Hepatic stellate cell (primary cell): Measurements from ENCODE around the gene UBLCP1.
"Not testable (repeated sequence)": the region's sequence is repeated elsewhere in the genome, so short reads cannot be mapped to it uniquely, and the experiment has no call there.

Experiments used
- DNase-seq: peaks from one replicate; pipeline ENCODE4 v3.0.0; 2011; ENCODE audit warnings: low spot score

The UBLCP1 gene

GRCh38 chr5:159252195-159252594 lies 10.9 kb upstream of the UBLCP1 start:
- no peak for DNase-seq

- no peak for DNase-seq
These were observed 6.1 kb upstream of the UBLCP1 start for GRCh38 chr5:159257007-159257406.

DNA sequence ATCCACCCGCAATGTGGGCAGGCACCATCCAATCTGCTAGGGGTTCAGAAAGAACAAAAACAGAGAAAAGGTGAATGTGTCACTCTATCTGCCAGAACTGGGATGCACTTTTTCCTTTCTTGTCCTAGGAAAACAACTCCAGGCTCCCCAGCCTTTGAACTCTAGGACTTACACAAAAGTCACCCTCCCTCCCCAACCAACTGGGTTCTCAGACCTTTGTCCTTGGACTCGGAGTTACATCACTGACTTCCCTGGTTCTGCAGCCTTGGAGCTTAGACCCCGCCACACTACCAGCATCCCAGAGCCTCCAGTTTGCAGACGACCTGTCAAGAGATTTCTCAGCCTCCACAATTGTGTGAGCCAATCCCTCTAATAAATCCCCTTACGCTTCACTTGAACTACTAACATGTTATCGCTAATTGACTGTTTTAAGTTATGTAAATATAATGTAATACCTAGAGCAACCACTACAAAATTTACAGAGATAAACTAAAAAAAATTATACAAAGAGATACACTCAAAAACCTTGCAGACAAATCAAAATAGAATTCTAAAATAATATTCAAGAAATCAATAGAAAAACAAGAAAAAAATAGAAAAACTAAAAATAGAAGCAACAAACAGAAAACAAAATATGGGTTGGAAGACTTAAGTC lies 5.3 kb upstream of the UBLCP1 start:
- DNase-seq = no peak

DNA sequence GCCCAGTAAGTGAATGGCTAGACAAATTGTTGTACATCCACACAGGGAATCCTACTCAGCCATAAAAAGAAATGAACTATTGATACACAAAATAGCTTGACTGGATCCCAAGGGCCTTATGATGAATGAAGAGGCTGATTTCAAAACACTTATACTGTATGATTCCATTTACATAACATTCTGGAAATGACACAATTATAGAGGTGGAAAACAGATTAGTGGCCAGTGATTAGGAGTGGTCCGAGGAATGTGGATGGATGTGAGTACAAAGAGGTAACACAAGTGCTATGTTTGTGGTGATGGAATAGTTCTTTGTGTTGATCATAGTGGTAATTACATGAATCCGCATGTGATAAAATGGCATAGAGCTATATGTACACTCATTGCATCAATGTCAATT lies 4.7 kb upstream of the UBLCP1 start:
- no peak for DNase-seq

- not testable (repeated sequence) for DNase-seq
These were observed 2.9 kb upstream of the UBLCP1 start for GRCh38 chr5:159260212-159260611.

DNA sequence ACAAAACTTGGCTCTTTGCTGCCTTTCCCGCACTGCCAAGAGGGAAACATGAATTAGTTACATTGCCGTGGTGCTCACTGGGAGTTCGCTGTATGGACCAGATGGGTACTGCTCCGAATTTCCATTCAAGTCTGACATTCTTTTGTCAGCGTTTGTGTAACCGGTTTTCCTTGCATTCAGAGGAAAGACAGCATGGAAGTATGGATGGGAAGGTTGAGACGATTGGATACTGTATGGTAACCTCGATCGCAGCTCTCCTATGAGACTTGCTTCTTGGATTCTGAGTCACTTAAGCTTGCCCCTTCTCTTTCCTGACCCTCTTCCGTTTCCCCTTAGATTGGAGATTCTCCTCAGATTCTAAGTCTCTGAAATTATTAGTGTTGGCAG lies 625 bp upstream of the UBLCP1 start:
- no peak for DNase-seq

GRCh38 chr5:159263569-159263905 lies 447 bp downstream of the UBLCP1 start:
- no peak for DNase-seq

- DNase-seq = not testable (repeated sequence)
These were observed 3.7 kb downstream of the UBLCP1 start for GRCh38 chr5:159266764-159267163.

DNA sequence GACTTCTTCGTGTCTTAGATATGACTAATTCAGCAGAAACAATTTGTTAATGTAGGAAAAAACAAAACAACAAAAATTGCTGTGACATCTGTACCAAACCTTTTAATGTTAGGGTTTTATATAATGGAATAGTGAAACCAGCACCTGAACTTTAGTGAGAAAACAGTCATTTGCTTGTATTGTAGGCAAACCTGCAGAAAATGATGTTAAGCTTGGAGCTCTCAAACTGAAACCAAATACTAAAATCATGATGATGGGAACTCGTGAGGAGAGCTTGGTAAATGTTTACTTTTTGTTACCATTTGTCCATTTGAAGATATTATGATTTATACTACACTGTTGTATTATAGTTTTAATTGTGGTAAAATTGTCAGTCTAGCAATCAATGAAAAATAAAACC lies 6.6 kb downstream of the UBLCP1 start:
- no peak for DNase-seq

- no peak for DNase-seq
These were observed 10.8 kb downstream of the UBLCP1 start for GRCh38 chr5:159273923-159274322.

GRCh38 chr5:159274676-159275075 lies 11.6 kb downstream of the UBLCP1 start:
- no peak for DNase-seq

- DNase-seq = no peak
These were observed 23.4 kb downstream of the UBLCP1 start for GRCh38 chr5:159286420-159287035.

DNA sequence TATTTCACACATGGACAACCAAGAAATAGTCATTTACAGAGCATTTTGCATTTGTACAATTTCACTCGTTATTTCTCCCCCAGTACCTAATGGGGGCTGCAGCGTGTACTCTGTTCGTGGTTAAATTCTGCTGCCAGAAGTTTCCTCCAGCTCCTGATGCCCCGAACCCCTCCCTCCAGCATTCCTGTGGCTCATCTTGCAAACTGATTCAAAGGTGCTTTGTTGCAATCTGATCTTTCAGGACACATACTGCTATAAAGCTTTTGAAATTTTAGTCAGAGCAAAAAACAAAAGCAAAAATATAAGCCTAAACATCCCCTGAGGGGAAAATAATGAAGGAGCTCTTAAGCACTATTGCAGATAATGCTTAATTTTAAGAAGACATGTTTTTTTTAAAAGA lies 27.7 kb downstream of the UBLCP1 start:
- DNase-seq = no peak

GRCh38 chr5:159294921-159295320 lies 31.8 kb downstream of the UBLCP1 start:
- no peak for DNase-seq

DNA sequence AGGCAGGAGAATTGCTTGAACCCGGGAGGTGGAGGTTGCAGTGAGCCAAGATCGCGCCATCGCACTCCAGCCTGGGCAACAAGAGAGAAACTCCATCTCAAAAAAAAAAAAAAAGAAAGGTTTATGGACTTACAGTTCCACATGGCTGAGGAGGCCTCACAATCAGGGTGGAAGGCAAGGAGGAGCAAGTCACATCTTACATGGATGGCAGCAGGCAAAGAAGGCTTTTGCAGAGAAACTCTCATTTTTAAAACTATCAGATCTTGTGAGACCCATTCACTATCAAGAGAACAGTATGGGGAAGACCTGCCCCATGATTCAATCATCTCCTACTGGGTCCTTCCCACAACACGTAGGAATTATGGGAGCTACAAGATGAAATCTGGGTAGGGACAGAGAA lies 34.2 kb downstream of the UBLCP1 start:
- DNase-seq = not testable (repeated sequence)

DNA sequence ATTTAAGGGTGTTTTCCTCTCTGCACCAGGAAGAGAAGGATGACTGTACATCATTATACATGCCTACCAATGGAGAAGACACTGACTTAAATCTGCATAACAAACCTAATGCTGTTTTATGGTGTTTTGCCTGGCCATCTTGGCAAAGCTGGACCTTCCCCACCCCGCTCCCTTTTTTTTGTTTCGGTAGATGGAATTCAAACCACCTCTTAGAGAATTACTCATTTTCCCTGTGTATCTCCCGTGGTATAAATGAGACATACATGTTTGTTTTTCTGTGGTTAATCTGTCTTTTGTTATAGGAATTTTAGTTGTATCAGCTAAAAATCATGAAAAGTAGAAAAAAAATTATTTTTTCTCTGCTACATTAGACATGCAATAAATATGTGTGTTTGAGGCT lies 38.4 kb downstream of the UBLCP1 start:
- DNase-seq = no peak

DNA sequence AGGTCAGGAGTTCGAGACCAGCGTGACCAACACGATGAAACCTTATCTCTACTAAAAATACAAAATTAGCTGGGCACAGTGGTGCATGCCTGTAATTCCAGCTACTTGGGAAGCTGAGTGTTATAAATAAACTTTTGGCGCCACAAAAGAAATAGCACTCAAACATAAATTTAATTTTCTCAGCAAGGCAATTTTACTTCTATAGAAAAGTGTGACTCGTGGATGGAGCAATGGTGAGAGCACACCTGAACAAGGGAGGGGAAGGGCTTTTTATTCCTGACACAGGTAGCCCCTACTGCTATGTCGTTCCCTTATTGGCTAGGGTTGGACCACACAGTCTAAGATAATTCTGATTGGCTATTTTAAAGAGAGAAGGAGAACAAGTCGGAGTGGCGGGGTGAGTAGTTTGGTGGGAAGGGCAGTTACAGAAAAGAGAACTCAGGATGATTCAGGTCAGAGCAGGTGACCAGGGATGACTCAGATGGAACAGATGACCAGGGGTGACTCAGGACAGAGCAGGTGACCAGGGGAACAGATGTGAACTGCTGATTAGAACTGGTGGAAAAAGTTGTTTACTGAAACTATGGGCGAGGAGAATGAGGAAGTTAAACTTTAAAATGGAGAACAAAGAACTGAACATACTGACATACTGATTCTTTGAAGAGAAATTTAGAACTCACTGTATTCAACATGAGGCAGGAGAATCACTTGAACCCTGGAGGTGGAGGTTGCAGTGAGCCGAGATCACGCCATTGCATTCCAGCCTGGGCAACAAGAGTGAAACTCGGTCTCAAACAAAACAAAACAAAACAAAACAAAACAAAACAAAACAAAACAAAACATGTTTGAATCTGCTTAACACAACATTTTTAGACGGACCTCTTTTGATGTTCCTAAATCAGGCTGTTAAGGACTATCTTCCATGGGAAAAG lies 39.1 kb downstream of the UBLCP1 start:
- not testable (repeated sequence) for DNase-seq

DNA sequence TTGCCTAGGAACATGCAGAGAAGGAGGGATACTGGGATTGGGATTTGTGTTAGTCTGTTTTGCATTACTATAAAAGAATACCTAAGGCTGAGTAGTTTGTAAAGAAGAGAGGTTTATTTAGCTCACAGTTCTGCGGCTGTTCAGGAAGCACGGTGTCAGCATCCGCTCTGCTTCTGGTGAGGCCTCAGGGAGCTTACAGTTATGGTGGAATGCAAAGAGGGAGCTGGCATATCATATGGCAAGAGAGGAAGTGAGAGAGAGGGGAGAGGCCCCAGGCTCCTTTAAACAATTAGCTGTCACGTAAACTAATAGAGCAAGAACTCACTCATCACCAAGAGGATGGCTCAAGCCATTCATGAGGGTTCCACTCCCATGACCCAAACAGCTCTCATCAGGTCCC lies 40.2 kb downstream of the UBLCP1 start:
- no peak for DNase-seq

DNA sequence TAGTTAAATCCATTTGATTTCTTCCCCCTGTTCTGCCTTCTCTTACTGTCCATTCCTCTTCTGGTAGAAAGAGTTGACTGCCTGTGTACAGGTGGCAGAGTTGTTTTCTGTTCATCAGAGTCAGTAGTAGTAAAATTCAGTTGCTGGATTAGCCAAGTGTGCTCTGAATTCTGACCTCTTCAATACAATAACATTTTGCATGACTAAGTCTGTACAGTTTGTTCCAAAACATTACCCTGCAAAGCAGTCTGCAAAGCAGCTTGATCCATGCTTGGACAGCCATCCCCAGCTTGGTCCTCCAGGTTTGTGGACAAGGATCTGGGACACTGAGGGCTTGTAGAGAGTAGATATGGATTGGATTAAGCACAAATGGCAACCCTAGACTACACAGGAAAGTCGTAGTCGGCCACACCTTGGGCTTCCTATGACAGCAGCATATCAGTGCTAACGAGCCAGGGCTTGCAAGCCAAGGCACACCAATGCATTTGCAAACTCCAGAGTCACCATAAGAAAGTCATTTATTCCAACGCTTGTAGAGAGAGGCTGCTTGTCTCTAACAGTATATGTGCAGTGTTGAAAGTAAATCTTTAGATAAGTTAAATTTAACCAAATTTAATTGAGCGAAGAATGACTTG lies 42.0 kb downstream of the UBLCP1 start:
- DNase-seq = no peak

DNA sequence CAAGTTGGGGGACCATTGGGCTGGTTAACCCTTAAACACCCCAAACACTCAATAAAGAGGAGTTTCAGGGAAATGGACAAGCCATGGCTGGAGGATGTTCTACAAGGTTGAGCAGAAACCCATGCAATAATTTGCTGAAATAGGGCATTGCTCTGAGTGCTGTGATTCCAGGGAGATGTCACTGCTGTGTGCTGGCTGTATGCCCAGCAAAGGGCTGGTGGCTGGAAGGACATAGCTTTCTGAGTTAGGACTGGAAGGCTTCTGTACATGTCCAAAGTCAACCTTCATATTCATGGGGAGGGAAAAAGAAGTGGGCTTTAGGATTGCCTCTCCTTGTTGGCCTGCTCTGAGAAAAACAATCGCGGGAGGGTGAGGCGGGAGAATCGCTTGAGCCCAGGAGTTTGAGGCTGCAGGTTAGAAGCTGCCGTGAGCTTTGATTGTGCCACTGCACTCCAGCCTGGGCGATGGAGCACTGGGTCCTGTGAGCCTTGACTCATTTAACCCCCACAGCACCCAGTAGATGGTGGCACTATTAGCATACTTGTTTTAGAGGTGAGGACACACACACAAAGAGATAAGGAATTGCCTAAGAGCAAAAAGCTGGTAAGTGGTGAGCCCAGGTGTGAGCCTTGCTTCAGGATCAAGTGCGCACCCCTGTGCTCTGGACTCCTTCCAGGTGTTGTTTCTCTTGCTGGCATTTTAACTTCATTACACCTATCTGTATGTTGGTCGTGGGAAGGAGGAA lies 46.8 kb downstream of the UBLCP1 start:
- DNase-seq = no peak

GRCh38 chr5:159310511-159310910 lies 47.4 kb downstream of the UBLCP1 start:
- DNase-seq = no peak

DNA sequence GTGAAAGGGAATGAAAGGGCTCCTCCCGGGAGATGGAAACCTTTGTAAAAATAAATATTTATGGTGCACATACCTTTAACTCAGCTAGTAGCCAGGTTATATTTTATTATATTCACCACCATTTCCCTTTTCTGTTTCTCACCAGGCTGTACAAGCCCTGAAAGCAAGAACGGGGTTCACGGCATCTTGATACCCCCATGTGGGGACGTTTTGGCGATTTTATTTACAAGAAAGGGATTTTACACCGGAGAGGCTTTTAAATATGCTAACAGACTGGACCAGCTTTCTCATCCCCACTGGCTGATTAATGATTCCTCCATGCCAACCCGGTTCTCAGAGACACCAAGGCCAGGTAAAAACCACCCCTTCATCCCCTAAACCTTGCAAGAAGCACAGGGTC lies 48.0 kb downstream of the UBLCP1 start:
- DNase-seq = no peak
